ENCODE measurements around the gene CACNG5. TPM values are rescaled to one million over a fixed set of nuclear protein-coding genes. Genes with fewer than 3 reads are reported as not detected.

CACNG5 gene
- polyA plus RNA-seq, 3 donors = not detected

GRCh38 chr17:66932311-66932710, 97.4 kb downstream of the CACNG5 start:
- no peaks in the 10 kb centered on the region for H4K20me1 ChIP-seq (ENCODE audit: insufficient read depth, low read length)
- no peak overlapping the region for H3K4me3 Mint-ChIP-seq
- peaks cover 3 to 5% (median 4%) of the 10 kb centered on the region in 3 donors for H3K27me3 Mint-ChIP-seq (ENCODE audit: low read depth in 3 of 3)
- intact Hi-C loops (cut with micrococcal nuclease) = no loop called here
- H3K9me3 ChIP-seq (replicated peaks in 1 of 2; ENCODE audit: control insufficient read depth in 1 of 2, insufficient read depth in 1 of 2, low read length in 2 of 2) = peaks cover 0 to 4% of the 10 kb centered on the region in 2 donors
- H3K27me3 ChIP-seq (ENCODE audit: control insufficient read depth in 2 of 2, insufficient read depth in 2 of 2, low read length in 2 of 2) = no peaks in the 10 kb centered on the region
- H3K9ac ChIP-seq (ENCODE audit: insufficient read depth, low read length, poor library complexity, severe bottlenecking) = no peak overlapping the region
- H3K79me2 ChIP-seq (ENCODE audit: insufficient read depth, low read length) = no peaks in the 10 kb centered on the region
- WGBS (ENCODE audit: insufficient coverage) = 88% methylated on average over 1 of the region's 2 CpGs
- no peak for DNase-seq
- no peaks in the 10 kb centered on the region for H3K36me3 Mint-ChIP-seq
- H3K36me3 ChIP-seq (replicated peaks in 1 of 2; ENCODE audit: control insufficient read depth in 1 of 2, insufficient read depth in 2 of 2, low read length in 2 of 2) = no peaks in the 10 kb centered on the region
- H3K27ac ChIP-seq (ENCODE audit: low read depth in 1 of 2, low read length in 2 of 2) = no peak overlapping the region
- H3K4me1 ChIP-seq (ENCODE audit: control insufficient read depth in 1 of 2, insufficient read depth in 2 of 2, low read length in 2 of 2) = no peaks in the 10 kb centered on the region
- H3K4me3 ChIP-seq (replicated peaks in 1 of 3; ENCODE audit: low read depth in 2 of 3, low read length in 3 of 3) = no peak overlapping the region
- H2AFZ ChIP-seq (ENCODE audit: insufficient read depth, low read depth, low read length, poor library complexity, severe bottlenecking) = no peak overlapping the region
- no peaks in the 10 kb centered on the region for H3K4me1 Mint-ChIP-seq
- peak overlapping the region in 1 of 7 donors; percentile 5 for H3K27ac Mint-ChIP-seq
- H3K4me2 ChIP-seq (replicated peaks; ENCODE audit: extremely low read depth, low read length, poor library complexity, severe bottlenecking) = no peak overlapping the region
- no peak for TF ChIP-seq CTCF (IDR thresholded peaks at IDR 0.05)
- H3K9me3 Mint-ChIP-seq = peaks cover 4 to 20% (median 9%) of the 10 kb centered on the region in 7 donors

GRCh38 chr17:66934040-66934439, 99.1 kb downstream of the CACNG5 start:
- Histone ChIP-seq H3K9me3 (replicated peaks in 1 of 2; ENCODE audit: control insufficient read depth in 1 of 2, insufficient read depth in 1 of 2, low read length in 2 of 2) (peaks cover 12 to 18% of the 10 kb centered on the region in 2 donors), H2AFZ (ENCODE audit: insufficient read depth, low read depth, low read length, poor library complexity, severe bottlenecking) (no peak overlapping the region), H3K4me1 (ENCODE audit: control insufficient read depth in 1 of 2, insufficient read depth in 2 of 2, low read length in 2 of 2) (no peaks in the 10 kb centered on the region), H3K9ac (ENCODE audit: insufficient read depth, low read length, poor library complexity, severe bottlenecking) (no peak overlapping the region), H3K36me3 (replicated peaks in 1 of 2; ENCODE audit: control insufficient read depth in 1 of 2, insufficient read depth in 2 of 2, low read length in 2 of 2) (no peaks in the 10 kb centered on the region), H3K4me3 (replicated peaks in 1 of 3; ENCODE audit: low read depth in 2 of 3, low read length in 3 of 3) (no peak overlapping the region), H3K79me2 (ENCODE audit: insufficient read depth, low read length) (no peaks in the 10 kb centered on the region), H3K4me2 (replicated peaks; ENCODE audit: extremely low read depth, low read length, poor library complexity, severe bottlenecking) (no peak overlapping the region), H4K20me1 (ENCODE audit: insufficient read depth, low read length) (no peaks in the 10 kb centered on the region), H3K27me3 (ENCODE audit: control insufficient read depth in 2 of 2, insufficient read depth in 2 of 2, low read length in 2 of 2) (no peaks in the 10 kb centered on the region), H3K27ac (ENCODE audit: low read depth in 1 of 2, low read length in 2 of 2) (no peak overlapping the region)
- Mint-ChIP-seq H3K36me3 (no peaks in the 10 kb centered on the region), H3K4me3 (no peak overlapping the region), H3K9me3 (peaks cover 16 to 28% (median 20%) of the 10 kb centered on the region in 7 donors), H3K27ac (no peak overlapping the region), H3K27me3 (ENCODE audit: low read depth in 3 of 3) (peaks cover 2 to 6% (median 5%) of the 10 kb centered on the region in 3 donors), H3K4me1 (no peaks in the 10 kb centered on the region)
- intact Hi-C loops (cut with micrococcal nuclease) = no loop called here
- no peak for TF ChIP-seq CTCF (IDR thresholded peaks at IDR 0.05)
- no peak for DNase-seq
- WGBS (ENCODE audit: insufficient coverage) = 92% methylated on average over 1 of the region's 2 CpGs

Small RNA genes within 50 kb of the gene (small RNA-seq; reads per million reads assigned to genes)
- gene MIR634 (ENCODE audit: insufficient read length, low read depth) = not detected
- gene RNA5SP446 (ENCODE audit: insufficient read length, low read depth) = not detected

Other genes starting within 250 kb of the CACNG5 start
- gene CACNG4, start 129.6 kb downstream of the CACNG5 start, polyA plus RNA-seq = not detected
- gene CACNG1, start 209.4 kb downstream of the CACNG5 start, polyA plus RNA-seq = not detected

Measured in CD14-positive monocyte (primary cell).